ENCODE data around the gene IGF1. TPM values are rescaled to one million over a fixed set of nuclear protein-coding genes. Genes with fewer than 3 reads are reported as not detected.
A peak's percentile ranks its signal among the peaks of the same experiment; 100 is the strongest.

IGF1 gene
- total and polyA plus RNA-seq, 4 donors = 5.0 to 60.7 (median 10.5) TPM

DNA sequence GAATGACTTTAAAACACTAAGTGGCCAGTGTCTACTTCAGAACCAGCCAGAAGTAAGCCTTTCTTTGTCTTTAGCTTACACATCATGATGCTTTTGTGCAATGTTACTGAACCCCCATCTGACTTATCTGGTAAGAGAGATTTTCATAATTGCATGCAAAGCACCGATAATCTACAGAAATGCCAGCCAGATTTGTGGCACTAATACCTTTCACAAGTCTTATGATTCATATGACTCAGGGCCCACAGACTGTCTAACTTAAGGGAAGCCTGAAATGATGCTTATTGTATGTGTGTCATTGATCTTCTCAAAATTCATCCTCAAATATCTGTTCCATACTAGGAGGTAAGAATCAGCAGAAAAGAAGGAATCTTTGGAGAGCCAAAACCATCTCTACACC, 18.0 kb downstream of the IGF1 start:
- TF ChIP-seq, protein P1, sequence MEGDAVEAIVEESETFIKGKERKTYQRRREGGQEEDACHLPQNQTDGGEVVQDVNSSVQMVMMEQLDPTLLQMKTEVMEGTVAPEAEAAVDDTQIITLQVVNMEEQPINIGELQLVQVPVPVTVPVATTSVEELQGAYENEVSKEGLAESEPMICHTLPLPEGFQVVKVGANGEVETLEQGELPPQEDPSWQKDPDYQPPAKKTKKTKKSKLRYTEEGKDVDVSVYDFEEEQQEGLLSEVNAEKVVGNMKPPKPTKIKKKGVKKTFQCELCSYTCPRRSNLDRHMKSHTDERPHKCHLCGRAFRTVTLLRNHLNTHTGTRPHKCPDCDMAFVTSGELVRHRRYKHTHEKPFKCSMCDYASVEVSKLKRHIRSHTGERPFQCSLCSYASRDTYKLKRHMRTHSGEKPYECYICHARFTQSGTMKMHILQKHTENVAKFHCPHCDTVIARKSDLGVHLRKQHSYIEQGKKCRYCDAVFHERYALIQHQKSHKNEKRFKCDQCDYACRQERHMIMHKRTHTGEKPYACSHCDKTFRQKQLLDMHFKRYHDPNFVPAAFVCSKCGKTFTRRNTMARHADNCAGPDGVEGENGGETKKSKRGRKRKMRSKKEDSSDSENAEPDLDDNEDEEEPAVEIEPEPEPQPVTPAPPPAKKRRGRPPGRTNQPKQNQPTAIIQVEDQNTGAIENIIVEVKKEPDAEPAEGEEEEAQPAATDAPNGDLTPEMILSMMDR (IDR thresholded peaks at IDR 0.05; ENCODE audit: control extremely low read depth, extremely low read depth) = no peak
- Histone ChIP-seq H3K9me3 (ENCODE audit: control insufficient read depth in 4 of 4, insufficient read depth in 3 of 4, low read length in 3 of 4) (no peaks in the 10 kb centered on the region), H3K27me3 (ENCODE audit: control insufficient read depth in 3 of 3, insufficient read depth in 3 of 3, low read length in 2 of 3) (no peaks in the 10 kb centered on the region), H3K4me3 (no peak overlapping the region), H3K4me1 (ENCODE audit: control insufficient read depth in 5 of 5, insufficient read depth in 5 of 5, low read length in 5 of 5) (peaks cover 0 to 40% (median 0%) of the 10 kb centered on the region in 5 donors), H3K9ac (ENCODE audit: insufficient read depth in 1 of 2, low read length in 2 of 2) (no peak overlapping the region), H3K36me3 (ENCODE audit: control insufficient read depth in 4 of 4, insufficient read depth in 4 of 4, low read length in 4 of 4) (no peaks in the 10 kb centered on the region), H3K27ac (ENCODE audit: low read depth in 1 of 2, low read length in 1 of 2) (no peak overlapping the region)
- no peak for DNase-seq
- no peak for ATAC-seq (ENCODE audit: insufficient read depth, low FRiP score)
- WGBS, 2 donors = 93 to 95% methylated on average over 1 of the region's 1 CpG

DNA sequence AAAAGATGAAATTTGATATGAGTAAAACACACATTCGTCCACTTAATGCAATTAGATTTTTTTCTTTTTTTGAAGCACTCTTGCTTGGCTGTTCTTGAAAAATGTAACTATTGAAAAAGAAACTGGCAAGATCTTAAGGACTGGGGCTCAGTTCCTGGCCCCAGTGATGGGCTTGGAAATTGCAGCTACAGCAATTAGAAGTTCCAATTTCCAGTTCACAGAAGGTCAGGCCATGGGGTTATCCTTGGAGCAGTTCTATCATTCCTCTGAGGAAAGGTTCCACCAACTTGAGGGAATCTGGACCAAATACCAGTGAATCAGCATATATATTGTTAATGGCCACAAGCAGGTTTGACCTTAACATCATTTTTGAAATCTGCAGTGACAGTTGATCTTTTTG, 18.9 kb downstream of the IGF1 start:
- Histone ChIP-seq H3K9ac (ENCODE audit: insufficient read depth in 1 of 2, low read length in 2 of 2) (no peak overlapping the region), H3K9me3 (ENCODE audit: control insufficient read depth in 4 of 4, insufficient read depth in 3 of 4, low read length in 3 of 4) (no peaks in the 10 kb centered on the region), H3K36me3 (ENCODE audit: control insufficient read depth in 4 of 4, insufficient read depth in 4 of 4, low read length in 4 of 4) (no peaks in the 10 kb centered on the region), H3K27ac (ENCODE audit: low read depth in 1 of 2, low read length in 1 of 2) (no peak overlapping the region), H3K4me1 (ENCODE audit: control insufficient read depth in 5 of 5, insufficient read depth in 5 of 5, low read length in 5 of 5) (peaks cover 0 to 34% (median 0%) of the 10 kb centered on the region in 5 donors), H3K27me3 (ENCODE audit: control insufficient read depth in 3 of 3, insufficient read depth in 3 of 3, low read length in 2 of 3) (no peaks in the 10 kb centered on the region), H3K4me3 (no peak overlapping the region)
- TF ChIP-seq, protein P1 (IDR thresholded peaks at IDR 0.05; ENCODE audit: control extremely low read depth, extremely low read depth) = no peak
- ATAC-seq (ENCODE audit: insufficient read depth, low FRiP score) (no peak), DNase-seq (peak in 2 of 3 donors; percentile 40 to 50)
- WGBS, 2 donors = 62% methylated on average over 1 of the region's 1 CpG

DNA sequence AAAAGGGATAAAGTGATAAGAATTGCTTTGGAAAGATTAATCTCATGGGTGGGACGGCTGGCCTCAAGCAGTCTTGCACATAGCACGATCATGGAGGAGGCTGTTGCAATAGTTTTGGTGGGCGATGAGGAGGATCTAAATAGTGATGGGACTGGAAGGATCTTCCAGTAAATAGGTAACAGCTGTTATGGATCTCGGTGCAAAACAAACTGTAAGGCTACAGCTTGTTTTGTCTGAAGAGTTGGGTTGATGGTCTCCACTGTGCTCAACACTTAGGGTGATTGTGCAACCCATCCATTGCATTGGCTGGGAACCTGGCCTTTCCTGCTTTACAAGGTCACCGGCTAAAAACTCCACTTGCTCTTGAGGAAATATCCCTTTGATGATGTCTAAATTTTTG, 21.0 kb downstream of the IGF1 start:
- DNase-seq (peak in 1 of 3 donors; percentile 55), ATAC-seq (ENCODE audit: insufficient read depth, low FRiP score) (no peak)
- Histone ChIP-seq H3K9me3 (ENCODE audit: control insufficient read depth in 4 of 4, insufficient read depth in 3 of 4, low read length in 3 of 4) (no peaks in the 10 kb centered on the region), H3K4me3 (no peak overlapping the region), H3K4me1 (ENCODE audit: control insufficient read depth in 5 of 5, insufficient read depth in 5 of 5, low read length in 5 of 5) (peaks cover 0 to 32% (median 0%) of the 10 kb centered on the region in 5 donors), H3K9ac (ENCODE audit: insufficient read depth in 1 of 2, low read length in 2 of 2) (no peak overlapping the region), H3K36me3 (ENCODE audit: control insufficient read depth in 4 of 4, insufficient read depth in 4 of 4, low read length in 4 of 4) (no peaks in the 10 kb centered on the region), H3K27me3 (ENCODE audit: control insufficient read depth in 3 of 3, insufficient read depth in 3 of 3, low read length in 2 of 3) (no peaks in the 10 kb centered on the region), H3K27ac (ENCODE audit: low read depth in 1 of 2, low read length in 1 of 2) (no peak overlapping the region)
- 74 to 85% methylated on average over 5 of the region's 5 CpGs for WGBS, 2 donors
- TF ChIP-seq, protein P1 (IDR thresholded peaks at IDR 0.05; ENCODE audit: control extremely low read depth, extremely low read depth) = no peak

Measured in lung (tissue), 12 donors.